Astrocyte of the spinal cord (primary cell): ENCODE results near the gene MIS12.

Experiments
- DNase-seq: peaks from one replicate; pipeline ENCODE4 v3.0.0; 2011; ENCODE audit warnings: low read depth, low spot score
- H3K4me3 ChIP-seq: 2 replicates; pipeline ENCODE4 v1.5.1; 2011; ENCODE audit warnings: low read depth, mild to moderate bottlenecking, low read length, moderate library complexity
- CTCF ChIP-seq: IDR thresholded peaks from 2 replicates; pipeline ENCODE4 v1.5.1; 2012; ENCODE audit warnings: low read depth, mild to moderate bottlenecking, low read length, inconsistent platforms
- in situ Hi-C: cut with HindIII; loops from 2 replicates; pipeline ENCODE4 v1.10.0; 2017; ENCODE audit warnings: low sequenced_read_pairs

MIS12 gene

GRCh38 chr17:5530265-5531084 is 44.1 kb downstream of the MIS12 start:
- no peak for TF ChIP-seq CTCF
- DNase-seq, result no peak
- in situ Hi-C loops, result no loop called here
- no peak overlapping the region for H3K4me3 ChIP-seq

GRCh38 chr17:5531085-5531418 is 44.7 kb downstream of the MIS12 start:
- no peak for DNase-seq
- in situ Hi-C loops, result no loop called here
- no peak overlapping the region for H3K4me3 ChIP-seq
- TF ChIP-seq CTCF, result no peak

GRCh38 chr17:5532581-5532980 is 46.2 kb downstream of the MIS12 start:
- in situ Hi-C loops, result no loop called here
- H3K4me3 ChIP-seq, result no peak overlapping the region
- DNase-seq, result no peak
- no peak for TF ChIP-seq CTCF

- in situ Hi-C loops, result no loop called here
- no peak overlapping the region for H3K4me3 ChIP-seq
- TF ChIP-seq CTCF, result no peak
- DNase-seq, result no peak
Observed at GRCh38 chr17:5533486-5534315, 47.3 kb downstream of the MIS12 start.

- in situ Hi-C loops, result no loop called here
- TF ChIP-seq CTCF, result no peak
Observed at GRCh38 chr17:5535436-5535835, 49.1 kb downstream of the MIS12 start.

GRCh38 chr17:5536866-5537650 is 50.7 kb downstream of the MIS12 start:
- DNase-seq, result peak; percentile 32
- no peak overlapping the region for H3K4me3 ChIP-seq
- no peak for TF ChIP-seq CTCF
- in situ Hi-C loops, result no loop called here

More at GRCh38 chr17:5535436-5535835, 49.1 kb downstream of the MIS12 start:
- DNase-seq, result no peak
- H3K4me3 ChIP-seq, result no peak overlapping the region
